Measurements from ENCODE around the gene LRTM2. TPM values are rescaled to one million over a fixed set of nuclear protein-coding genes. Genes with fewer than 3 reads are reported as not detected.

The LRTM2 gene
- total and polyA plus RNA-seq, 9 of the 15 experiments (the other 6 are each of a cell fraction or from before 2014, with no cell fraction given): 0.09 TPM; not detected in 8

GRCh38 chr12:1806301-1807086, 13.9 kb upstream of the LRTM2 start:
- WGBS (ENCODE audit: insufficient coverage, low coverage, missing lambda C conversion rate): 33% methylated on average over 7 of the region's 7 CpGs
- BruUV-seq (replicated peaks): no TSS peak
- ATAC-seq (no peak), FAIRE-seq (no peak), DNase-seq (ENCODE audit: extremely low read depth in 1 of 4, low spot score in 3 of 4) (no peak)
- in situ Hi-C loops (cut with MboI): no loop called here
- H3K36me3 ChIP-seq (ENCODE audit: control insufficient read depth, insufficient read depth, low read length): no peaks in the 10 kb centered on the region
- intact Hi-C loops (cut with micrococcal nuclease): no loop called here
- H4K20me1 ChIP-seq (replicated peaks; ENCODE audit: control insufficient read depth, insufficient read depth, low read length): no peaks in the 10 kb centered on the region
- no peaks in the 10 kb centered on the region for H3K79me2 ChIP-seq (ENCODE audit: control insufficient read depth, insufficient read depth, low read length)
- no peaks in the 10 kb centered on the region for H3K9me1 ChIP-seq (ENCODE audit: control insufficient read depth, insufficient read depth, low read length)
- H3K4me2 ChIP-seq (ENCODE audit: insufficient read depth, low read length): no peak overlapping the region
- no peaks in the 10 kb centered on the region for H3K27me3 ChIP-seq (ENCODE audit: control insufficient read depth in 2 of 2, insufficient read depth in 2 of 2, low read length in 2 of 2)
- H2AFZ ChIP-seq (ENCODE audit: low read depth, low read length): no peak overlapping the region
- CTCF ChIA-PET (ENCODE audit: low intra/inter-chr PET ratio): no interaction called here
- no peak overlapping the region for H3K27ac ChIP-seq (ENCODE audit: extremely low read depth, low read depth, low read length)
- no peaks in the 10 kb centered on the region for H3K9me3 ChIP-seq (replicated peaks; ENCODE audit: control insufficient read depth, insufficient read depth, low read depth, low read length)
- POLR2A ChIA-PET: no interaction called here
- peaks cover 20 to 34% of the 10 kb centered on the region in 2 experiments for H3K4me1 ChIP-seq (replicated peaks in 1 of 2; ENCODE audit: control insufficient read depth in 2 of 2, insufficient read depth in 2 of 2, low read length in 2 of 2)
- H3K9ac ChIP-seq (ENCODE audit: insufficient read depth in 1 of 2, low read depth in 2 of 2, low read length in 2 of 2): 0 out of 4 replicates have a peak overlapping the region, but pooled peaks of 1 of the 2 experiments have one; percentile 17
- no peak overlapping the region for H3K4me3 ChIP-seq
- TF ChIP-seq PRMT5 (CRISPR knock-in tag; IDR thresholded peaks at IDR 0.05) (no peak), SMAD1 (IDR thresholded peaks at IDR 0.05; ENCODE audit: low read depth, low read length, partially characterized antibody) (no peak), ZBTB34 (CRISPR knock-in tag; IDR thresholded peaks at IDR 0.05) (no peak), POLR3A (IDR thresholded peaks at IDR 0.05; ENCODE audit: borderline replicate concordance, extremely low read depth, insufficient read depth, insufficient read length) (no peak), ZNF449 (CRISPR knock-in tag; IDR thresholded peaks at IDR 0.05) (no peak), HDAC8 (tag; IDR thresholded peaks at IDR 0.05) (no peak), ZC3H11A (IDR thresholded peaks at IDR 0.05; ENCODE audit: low read depth, low read length) (no peak), HDAC1 (IDR thresholded peaks at IDR 0.05) (no peak), BDP1 (IDR thresholded peaks at IDR 0.05; ENCODE audit: insufficient read depth, insufficient read length) (no peak), GTF2E2 (tag; IDR thresholded peaks at IDR 0.05) (no peak), NFRKB (IDR thresholded peaks at IDR 0.05; ENCODE audit: low read depth) (no peak), EHMT2 (IDR thresholded peaks at IDR 0.05) (no peak), ZNF707 (CRISPR knock-in tag; conservative IDR thresholded peaks at IDR 0.05) (no peak)
- TF ChIP-seq, protein P1, sequence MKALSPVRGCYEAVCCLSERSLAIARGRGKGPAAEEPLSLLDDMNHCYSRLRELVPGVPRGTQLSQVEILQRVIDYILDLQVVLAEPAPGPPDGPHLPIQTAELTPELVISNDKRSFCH (CRISPR knock-in tag; IDR thresholded peaks at IDR 0.05): no peak
- TF ChIP-seq, protein P1 (tag; IDR thresholded peaks at IDR 0.05): no peak
- TF ChIP-seq, protein P2, sequence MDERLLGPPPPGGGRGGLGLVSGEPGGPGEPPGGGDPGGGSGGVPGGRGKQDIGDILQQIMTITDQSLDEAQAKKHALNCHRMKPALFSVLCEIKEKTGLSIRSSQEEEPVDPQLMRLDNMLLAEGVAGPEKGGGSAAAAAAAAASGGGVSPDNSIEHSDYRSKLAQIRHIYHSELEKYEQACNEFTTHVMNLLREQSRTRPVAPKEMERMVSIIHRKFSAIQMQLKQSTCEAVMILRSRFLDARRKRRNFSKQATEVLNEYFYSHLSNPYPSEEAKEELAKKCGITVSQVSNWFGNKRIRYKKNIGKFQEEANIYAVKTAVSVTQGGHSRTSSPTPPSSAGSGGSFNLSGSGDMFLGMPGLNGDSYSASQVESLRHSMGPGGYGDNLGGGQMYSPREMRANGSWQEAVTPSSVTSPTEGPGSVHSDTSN (CRISPR knock-in tag; IDR thresholded peaks at IDR 0.05; ENCODE audit: low read depth): no peak
- TF ChIP-seq, protein P2 (tag; conservative IDR thresholded peaks at IDR 0.05; ENCODE audit: low read depth): no peak

Data from K562 (cell line).